ENCODE measurements around the gene ALOX12B.

- TF ChIP-seq, protein P1, sequence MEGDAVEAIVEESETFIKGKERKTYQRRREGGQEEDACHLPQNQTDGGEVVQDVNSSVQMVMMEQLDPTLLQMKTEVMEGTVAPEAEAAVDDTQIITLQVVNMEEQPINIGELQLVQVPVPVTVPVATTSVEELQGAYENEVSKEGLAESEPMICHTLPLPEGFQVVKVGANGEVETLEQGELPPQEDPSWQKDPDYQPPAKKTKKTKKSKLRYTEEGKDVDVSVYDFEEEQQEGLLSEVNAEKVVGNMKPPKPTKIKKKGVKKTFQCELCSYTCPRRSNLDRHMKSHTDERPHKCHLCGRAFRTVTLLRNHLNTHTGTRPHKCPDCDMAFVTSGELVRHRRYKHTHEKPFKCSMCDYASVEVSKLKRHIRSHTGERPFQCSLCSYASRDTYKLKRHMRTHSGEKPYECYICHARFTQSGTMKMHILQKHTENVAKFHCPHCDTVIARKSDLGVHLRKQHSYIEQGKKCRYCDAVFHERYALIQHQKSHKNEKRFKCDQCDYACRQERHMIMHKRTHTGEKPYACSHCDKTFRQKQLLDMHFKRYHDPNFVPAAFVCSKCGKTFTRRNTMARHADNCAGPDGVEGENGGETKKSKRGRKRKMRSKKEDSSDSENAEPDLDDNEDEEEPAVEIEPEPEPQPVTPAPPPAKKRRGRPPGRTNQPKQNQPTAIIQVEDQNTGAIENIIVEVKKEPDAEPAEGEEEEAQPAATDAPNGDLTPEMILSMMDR (IDR thresholded peaks at IDR 0.05): no peak
- no peak for TF ChIP-seq POLR2A (IDR thresholded peaks at IDR 0.05)
Observed at GRCh38 chr17:8087952-8088230, 375 bp upstream of the ALOX12B start.

Data from thyroid gland (tissue), 4 donors.